ENCODE data around the gene UBE2S. TPM values are rescaled to one million over a fixed set of nuclear protein-coding genes. Genes with fewer than 3 reads are reported as not detected.

Gene UBE2S
- total RNA-seq, 2 donors from 2014 or later = 16.3 to 17.9 TPM

DNA sequence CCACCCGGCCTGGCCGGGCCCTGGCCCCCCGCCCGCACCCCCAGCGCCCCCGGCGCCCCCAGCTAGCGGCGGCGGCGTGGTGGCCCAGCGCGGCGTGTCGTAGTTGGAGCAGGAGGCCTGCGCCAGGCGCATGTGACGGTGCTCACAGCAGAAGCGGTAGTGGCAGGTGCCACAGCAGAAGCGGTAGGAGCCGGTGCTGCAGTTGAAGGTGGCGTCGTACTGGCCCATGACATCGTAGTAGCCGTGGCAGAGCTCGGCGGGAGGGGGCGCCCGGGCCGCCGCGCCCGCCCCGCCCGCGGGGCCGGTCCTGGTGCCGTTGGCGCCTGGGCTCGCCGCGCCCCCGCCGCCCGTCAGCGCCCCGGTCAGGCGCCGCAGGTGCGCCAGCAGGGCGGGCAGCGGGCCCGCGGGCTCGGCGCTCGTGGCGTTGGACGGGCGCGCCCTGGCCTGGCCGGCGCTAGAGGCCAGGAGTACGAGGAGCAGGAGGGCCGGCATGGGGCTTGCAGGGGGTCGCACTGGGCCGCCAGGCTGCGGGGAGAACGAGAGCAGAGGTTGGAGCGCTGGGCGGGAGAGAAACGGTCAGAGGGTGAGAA lies 34.9 kb upstream of the UBE2S start:
- TF ChIP-seq, protein P1, sequence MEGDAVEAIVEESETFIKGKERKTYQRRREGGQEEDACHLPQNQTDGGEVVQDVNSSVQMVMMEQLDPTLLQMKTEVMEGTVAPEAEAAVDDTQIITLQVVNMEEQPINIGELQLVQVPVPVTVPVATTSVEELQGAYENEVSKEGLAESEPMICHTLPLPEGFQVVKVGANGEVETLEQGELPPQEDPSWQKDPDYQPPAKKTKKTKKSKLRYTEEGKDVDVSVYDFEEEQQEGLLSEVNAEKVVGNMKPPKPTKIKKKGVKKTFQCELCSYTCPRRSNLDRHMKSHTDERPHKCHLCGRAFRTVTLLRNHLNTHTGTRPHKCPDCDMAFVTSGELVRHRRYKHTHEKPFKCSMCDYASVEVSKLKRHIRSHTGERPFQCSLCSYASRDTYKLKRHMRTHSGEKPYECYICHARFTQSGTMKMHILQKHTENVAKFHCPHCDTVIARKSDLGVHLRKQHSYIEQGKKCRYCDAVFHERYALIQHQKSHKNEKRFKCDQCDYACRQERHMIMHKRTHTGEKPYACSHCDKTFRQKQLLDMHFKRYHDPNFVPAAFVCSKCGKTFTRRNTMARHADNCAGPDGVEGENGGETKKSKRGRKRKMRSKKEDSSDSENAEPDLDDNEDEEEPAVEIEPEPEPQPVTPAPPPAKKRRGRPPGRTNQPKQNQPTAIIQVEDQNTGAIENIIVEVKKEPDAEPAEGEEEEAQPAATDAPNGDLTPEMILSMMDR (IDR thresholded peaks at IDR 0.05) = no peak
- H3K27me3 ChIP-seq (replicated peaks; ENCODE audit: insufficient read depth) = peaks cover 23% of the 10 kb centered on the region
- no peak overlapping the region for H3K27ac ChIP-seq
- H3K4me3 ChIP-seq = no peak overlapping the region
- ATAC-seq (ENCODE audit: insufficient number of reproducible peaks, low FRiP score, low read depth) (no peak), DNase-seq (ENCODE audit: low spot score) (no peak)
- H3K4me1 ChIP-seq (ENCODE audit: control insufficient read depth in 1 of 2, low read depth in 2 of 2) = peaks cover 0 to 10% of the 10 kb centered on the region in 2 donors
- no peaks in the 10 kb centered on the region for H3K9me3 ChIP-seq
- no peaks in the 10 kb centered on the region for H3K36me3 ChIP-seq

GRCh38 chr19:55441692-55442321 lies 34.2 kb upstream of the UBE2S start:
- DNase-seq (ENCODE audit: low spot score) (no peak), ATAC-seq (ENCODE audit: insufficient number of reproducible peaks, low FRiP score, low read depth) (no peak)
- Histone ChIP-seq H3K4me3 (no peak overlapping the region), H3K9me3 (no peaks in the 10 kb centered on the region), H3K27ac (no peak overlapping the region), H3K4me1 (ENCODE audit: control insufficient read depth in 1 of 2, low read depth in 2 of 2) (peaks cover 0 to 10% of the 10 kb centered on the region in 2 donors), H3K27me3 (replicated peaks; ENCODE audit: insufficient read depth) (peaks cover 23% of the 10 kb centered on the region), H3K36me3 (no peaks in the 10 kb centered on the region)
- TF ChIP-seq, protein P1 (IDR thresholded peaks at IDR 0.05) = no peak

GRCh38 chr19:55441319-55441691 lies 33.7 kb upstream of the UBE2S start:
- ATAC-seq (ENCODE audit: insufficient number of reproducible peaks, low FRiP score, low read depth) (no peak), DNase-seq (ENCODE audit: low spot score) (no peak)
- TF ChIP-seq, protein P1 (IDR thresholded peaks at IDR 0.05) = no peak
- Histone ChIP-seq H3K4me3 (no peak overlapping the region), H3K4me1 (ENCODE audit: control insufficient read depth in 1 of 2, low read depth in 2 of 2) (peaks cover 0 to 10% of the 10 kb centered on the region in 2 donors), H3K9me3 (no peaks in the 10 kb centered on the region), H3K27ac (no peak overlapping the region), H3K36me3 (no peaks in the 10 kb centered on the region), H3K27me3 (replicated peaks; ENCODE audit: insufficient read depth) (peaks cover 23% of the 10 kb centered on the region)

GRCh38 chr19:55440411-55441105 lies 33.0 kb upstream of the UBE2S start:
- Histone ChIP-seq H3K27me3 (replicated peaks; ENCODE audit: insufficient read depth) (peaks cover 23% of the 10 kb centered on the region), H3K36me3 (no peaks in the 10 kb centered on the region), H3K9me3 (no peaks in the 10 kb centered on the region), H3K4me3 (no peak overlapping the region), H3K4me1 (ENCODE audit: control insufficient read depth in 1 of 2, low read depth in 2 of 2) (peaks cover 0 to 10% of the 10 kb centered on the region in 2 donors), H3K27ac (no peak overlapping the region)
- ATAC-seq (ENCODE audit: insufficient number of reproducible peaks, low FRiP score, low read depth) (no peak), DNase-seq (ENCODE audit: low spot score) (no peak)
- TF ChIP-seq, protein P1 (IDR thresholded peaks at IDR 0.05) = no peak

DNA sequence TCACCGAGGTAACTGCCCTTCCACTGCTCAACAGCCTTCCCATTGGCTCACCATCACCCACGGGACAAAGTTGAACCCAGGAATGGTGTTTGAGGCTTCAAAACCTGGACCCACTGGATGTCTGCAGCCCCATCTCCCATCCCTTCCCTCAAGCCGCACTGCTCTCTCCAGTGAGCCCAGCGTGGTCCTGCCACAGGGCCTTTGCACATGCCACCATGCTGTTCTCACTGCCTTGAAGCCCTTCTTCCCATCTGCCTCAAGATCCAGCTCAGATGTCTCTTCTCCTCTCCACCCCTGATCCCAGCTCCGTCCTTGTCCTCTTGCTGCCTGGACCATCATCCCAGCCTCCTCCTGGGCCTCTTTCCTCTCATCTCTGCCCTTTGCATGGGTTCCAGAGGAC lies 31.5 kb upstream of the UBE2S start:
- no peak overlapping the region for H3K27ac ChIP-seq
- ATAC-seq (ENCODE audit: insufficient number of reproducible peaks, low FRiP score, low read depth) (no peak), DNase-seq (ENCODE audit: low spot score) (no peak)
- H3K4me3 ChIP-seq = no peak overlapping the region
- TF ChIP-seq, protein P1 (IDR thresholded peaks at IDR 0.05) = no peak
- H3K4me1 ChIP-seq (ENCODE audit: control insufficient read depth in 1 of 2, low read depth in 2 of 2) = peaks cover 0 to 10% of the 10 kb centered on the region in 2 donors
- H3K9me3 ChIP-seq = no peaks in the 10 kb centered on the region
- no peaks in the 10 kb centered on the region for H3K36me3 ChIP-seq
- H3K27me3 ChIP-seq (replicated peaks; ENCODE audit: insufficient read depth) = peaks cover 20% of the 10 kb centered on the region

All from thoracic aorta (tissue), 2 donors.